Esophagus muscularis mucosa (tissue), 4 donors: Measurements from ENCODE around the gene KLHL29.

Experiments
- CTCF ChIP-seq, 3 experiments: fragments of 200-600 bp in 2 of 3; fragments of 450-650 bp in 1 of 3; sonication (generic) in 2 of 3; IDR thresholded peaks; one replicate each; pipeline ENCODE4 v1.5.1; 2017 to 2019; ENCODE audit warnings: antibody characterized with exemption in 3 of 3, mild to moderate bottlenecking in 2 of 3, moderate library complexity in 1 of 3
- EP300 ChIP-seq: sonication (generic); formaldehyde crosslinking; IDR thresholded peaks from one replicate; pipeline ENCODE4 v1.6.1; 2017; ENCODE audit warnings: antibody characterized with exemption
- POLR2A ChIP-seq: fragments of 450-650 bp; IDR thresholded peaks from one replicate; pipeline ENCODE4 v1.6.1; 2017; ENCODE audit warnings: antibody characterized with exemption, moderate library complexity, mild to moderate bottlenecking, low read depth
- POLR2AphosphoS5 ChIP-seq, 2 donors: sonication (generic); formaldehyde crosslinking; IDR thresholded peaks; one replicate each; pipeline ENCODE4 v1.6.1; 2017; ENCODE audit warnings: antibody characterized with exemption in 2 of 2

DNA sequence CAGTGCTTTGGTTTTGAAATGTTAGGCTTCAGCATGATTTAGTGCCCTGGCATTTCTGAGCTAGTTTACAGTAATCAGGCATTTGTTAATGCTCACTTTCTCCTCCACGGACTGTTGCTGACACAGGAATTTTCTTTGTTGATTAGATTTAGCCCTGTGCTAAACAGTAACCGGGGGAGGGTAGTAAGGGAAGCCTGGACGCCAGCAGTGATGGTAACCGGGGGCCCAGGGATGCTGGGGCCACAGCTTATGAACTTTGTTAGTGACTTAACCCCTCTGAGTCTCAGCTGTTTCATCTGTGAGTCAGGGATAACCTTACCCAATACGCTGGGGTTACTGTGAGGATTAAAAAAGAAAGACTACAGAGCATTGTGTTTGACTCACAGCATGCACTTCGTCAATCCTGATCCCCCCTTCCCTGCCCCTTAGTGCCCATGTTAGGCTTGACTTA is 33.5 kb downstream of the KLHL29 start:
- no peak for TF ChIP-seq CTCF (IDR thresholded peaks at IDR 0.05)
- TF ChIP-seq POLR2A, result no peak
- TF ChIP-seq POLR2AphosphoS5 (IDR thresholded peaks at IDR 0.05), result peak in 1 of 2 donors; percentile 54
- no peak for TF ChIP-seq EP300
